HL-60 (cell line): Measurements from ENCODE around the gene AURKB.

ENCODE experiments used
- CTCF ChIP-seq: IDR thresholded peaks from one replicate; pipeline ENCODE4 v1.5.1; 2011; ENCODE audit warnings: low read length, control low read depth, inconsistent platforms; ENCODE audit not compliant: insufficient read depth
- POLR2AphosphoS5 ChIP-seq: IDR thresholded peaks from 2 replicates; pipeline ENCODE4 v1.6.1; 2012; ENCODE audit warnings: low read depth

GRCh38 chr17:8185582-8186445 lies 24.6 kb downstream of the AURKB start:
- TF ChIP-seq CTCF: no peak
- no peak for TF ChIP-seq POLR2AphosphoS5
